GM13976 (cell line): ENCODE measurements around the gene SLCO6A1.
"Not testable (repeated sequence)": the region's sequence is repeated elsewhere in the genome, so short reads cannot be mapped to it uniquely, and the experiment has no call there.

Experiments used
- DNase-seq: peaks from one replicate; pipeline ENCODE4 v3.0.0; 2012; ENCODE audit warnings: low spot score
- in situ Hi-C: fragments of 300-500 bp; cut with MboI; formaldehyde crosslinking; loops from one replicate; pipeline ENCODE4 v1.12.0; 2022; ENCODE audit warnings: low sequenced_read_pairs, mixed read lengths, inconsistent platforms; ENCODE audit not compliant: unreplicated experiment
- TF ChIP-seq, protein P1 (sequence below): IDR thresholded peaks from 2 replicates; pipeline ENCODE4 v1.5.1; 2012; ENCODE audit warnings: borderline replicate concordance, mild to moderate bottlenecking; ENCODE audit not compliant: insufficient read depth; ENCODE audit errors: extremely low read depth, missing control alignments, control extremely low read depth

Gene SLCO6A1

DNA sequence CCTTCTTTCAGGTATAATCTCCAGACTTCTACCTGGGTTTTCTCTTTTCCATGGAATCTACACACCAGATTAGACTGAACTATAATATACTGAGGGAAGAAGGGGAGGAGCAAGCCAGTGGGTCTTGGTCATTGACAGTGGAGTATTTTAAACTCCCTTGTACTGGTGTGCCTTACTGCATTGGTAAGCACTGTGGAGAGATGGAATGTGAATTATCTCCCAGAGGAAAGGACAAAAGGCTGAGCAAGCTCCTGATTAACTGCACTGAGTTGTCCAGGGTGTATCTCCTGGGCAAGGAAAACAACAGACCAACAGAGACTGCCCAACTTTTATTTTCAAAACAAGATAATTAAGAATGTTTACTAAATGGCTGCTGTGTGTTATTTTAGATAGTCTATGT, 29.8 kb upstream of the SLCO6A1 start:
- TF ChIP-seq, protein P1, sequence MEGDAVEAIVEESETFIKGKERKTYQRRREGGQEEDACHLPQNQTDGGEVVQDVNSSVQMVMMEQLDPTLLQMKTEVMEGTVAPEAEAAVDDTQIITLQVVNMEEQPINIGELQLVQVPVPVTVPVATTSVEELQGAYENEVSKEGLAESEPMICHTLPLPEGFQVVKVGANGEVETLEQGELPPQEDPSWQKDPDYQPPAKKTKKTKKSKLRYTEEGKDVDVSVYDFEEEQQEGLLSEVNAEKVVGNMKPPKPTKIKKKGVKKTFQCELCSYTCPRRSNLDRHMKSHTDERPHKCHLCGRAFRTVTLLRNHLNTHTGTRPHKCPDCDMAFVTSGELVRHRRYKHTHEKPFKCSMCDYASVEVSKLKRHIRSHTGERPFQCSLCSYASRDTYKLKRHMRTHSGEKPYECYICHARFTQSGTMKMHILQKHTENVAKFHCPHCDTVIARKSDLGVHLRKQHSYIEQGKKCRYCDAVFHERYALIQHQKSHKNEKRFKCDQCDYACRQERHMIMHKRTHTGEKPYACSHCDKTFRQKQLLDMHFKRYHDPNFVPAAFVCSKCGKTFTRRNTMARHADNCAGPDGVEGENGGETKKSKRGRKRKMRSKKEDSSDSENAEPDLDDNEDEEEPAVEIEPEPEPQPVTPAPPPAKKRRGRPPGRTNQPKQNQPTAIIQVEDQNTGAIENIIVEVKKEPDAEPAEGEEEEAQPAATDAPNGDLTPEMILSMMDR = no peak
- in situ Hi-C loops = no loop called here
- no peak for DNase-seq

DNA sequence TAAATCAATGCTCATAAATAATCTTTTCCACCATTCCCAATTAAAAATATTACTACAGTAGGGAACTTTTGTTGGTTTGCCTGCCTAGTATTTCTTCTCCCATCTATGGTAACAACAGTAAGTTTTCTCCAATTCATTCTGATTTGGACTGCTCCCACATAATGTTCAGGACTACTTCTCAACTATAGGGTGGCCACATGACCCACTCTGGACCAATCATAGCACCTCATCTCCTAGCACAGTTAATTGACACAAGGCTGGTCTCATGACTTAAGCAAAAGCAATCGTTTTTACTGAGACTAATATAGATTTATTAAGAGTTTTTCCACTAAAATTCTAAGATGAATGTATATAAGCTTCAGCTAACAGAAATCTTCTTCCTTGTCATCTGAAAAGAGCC, 28.7 kb upstream of the SLCO6A1 start:
- TF ChIP-seq, protein P1 = no peak
- DNase-seq = no peak
- in situ Hi-C loops = no loop called here

DNA sequence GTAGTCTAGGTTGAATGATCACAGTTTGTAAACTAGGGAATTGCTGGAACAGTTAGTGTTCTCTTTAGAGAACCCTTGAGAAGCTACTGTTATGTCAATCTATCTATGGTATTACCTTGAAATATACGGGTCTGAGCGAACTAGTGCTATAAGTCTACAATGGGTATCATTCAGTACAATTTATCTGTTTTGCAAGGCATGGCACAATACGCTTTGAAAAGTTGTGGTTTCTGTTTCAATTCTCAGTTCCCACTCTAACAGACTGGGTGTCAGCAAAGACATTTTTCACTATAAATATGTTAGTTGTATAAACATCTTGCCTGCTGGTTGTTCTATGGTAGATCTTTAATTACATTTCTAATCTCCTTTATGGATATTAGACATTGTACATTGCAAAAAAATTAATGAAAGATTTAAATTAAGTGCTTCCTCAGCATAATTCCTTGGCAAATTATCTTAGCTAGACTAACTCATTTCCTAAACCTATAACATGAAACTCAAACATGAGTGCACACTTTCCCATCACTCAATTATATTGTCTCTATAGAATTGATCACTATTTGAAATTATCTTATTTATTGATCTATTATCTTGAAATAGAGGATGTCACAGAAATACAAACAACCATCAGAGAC, 24.9 kb upstream of the SLCO6A1 start:
- no peak for DNase-seq
- TF ChIP-seq, protein P1 = no peak
- in situ Hi-C loops = no loop called here

DNA sequence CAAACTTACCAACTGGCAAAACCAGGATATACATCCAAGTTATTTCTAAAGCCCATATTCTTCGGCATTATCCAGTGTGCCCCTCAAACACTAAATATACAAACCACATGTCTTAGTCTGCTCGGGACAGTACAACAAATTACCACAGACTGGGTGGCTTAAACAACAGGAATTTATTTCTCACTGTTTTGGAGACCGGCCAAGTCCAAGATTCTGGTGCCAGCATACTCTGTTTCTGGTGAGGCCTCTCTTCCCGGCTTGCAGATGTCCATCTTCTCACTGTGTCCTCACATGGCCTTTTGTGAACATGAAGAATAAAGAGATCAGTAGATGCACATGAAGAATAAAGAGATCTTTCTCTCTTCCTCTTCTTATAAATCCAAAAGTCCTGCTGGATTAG, 12.9 kb upstream of the SLCO6A1 start:
- in situ Hi-C loops = no loop called here
- DNase-seq = no peak
- TF ChIP-seq, protein P1 = no peak

DNA sequence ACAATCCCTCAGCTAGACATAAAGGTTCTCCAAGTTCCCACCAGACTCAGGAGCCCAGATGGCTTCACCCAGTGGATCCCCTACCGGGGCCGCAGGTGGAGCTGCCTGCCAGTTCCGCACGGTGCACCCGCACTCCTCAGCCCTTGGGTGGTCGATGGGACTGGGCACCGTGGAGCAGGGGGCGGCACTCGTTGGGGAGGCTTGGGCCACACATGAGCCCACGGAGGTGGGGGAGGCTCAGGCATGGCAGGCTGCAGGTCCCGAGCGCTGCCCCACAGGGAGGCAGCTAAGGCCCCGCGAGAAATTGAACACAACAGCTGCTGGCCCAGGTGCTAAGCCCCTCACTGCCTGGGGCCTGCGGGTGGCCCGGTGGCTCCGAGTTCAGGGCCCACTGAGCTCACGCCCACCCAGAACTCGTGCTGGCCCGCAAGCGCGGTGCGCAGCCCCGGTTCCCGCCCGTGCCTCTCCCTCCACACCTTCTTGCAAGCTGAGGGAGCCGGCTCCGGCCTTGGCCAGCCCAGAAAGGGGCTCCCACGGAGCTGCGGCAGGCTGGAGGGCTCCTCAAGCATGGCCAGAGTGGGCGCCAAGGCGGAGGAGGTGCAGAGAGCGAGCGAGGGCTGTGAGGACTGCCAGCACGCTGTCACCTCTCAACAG, 7.4 kb downstream of the SLCO6A1 start:
- DNase-seq, in situ Hi-C loops: not testable (repeated sequence)

DNA sequence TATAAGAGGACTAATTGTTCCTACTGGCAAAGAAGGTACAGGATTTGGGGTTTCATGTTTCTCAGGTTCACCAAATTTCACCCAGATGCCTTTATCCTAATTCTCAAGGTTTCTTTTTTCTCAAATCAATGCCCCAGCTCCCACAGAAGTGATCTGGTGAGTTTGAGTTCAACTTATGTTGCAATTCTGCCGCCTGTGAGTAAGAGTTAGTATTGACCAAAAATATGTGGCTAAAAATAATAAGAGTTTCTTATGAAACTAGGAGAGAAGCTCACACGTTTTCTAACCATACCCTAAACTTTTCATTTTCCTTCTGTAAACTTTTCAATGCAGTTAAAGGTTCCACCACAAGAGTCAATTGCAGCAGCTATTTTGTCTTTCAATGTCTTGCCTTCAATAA, 15.1 kb downstream of the SLCO6A1 start:
- in situ Hi-C loops = no loop called here
- no peak for DNase-seq
- TF ChIP-seq, protein P1 = no peak

DNA sequence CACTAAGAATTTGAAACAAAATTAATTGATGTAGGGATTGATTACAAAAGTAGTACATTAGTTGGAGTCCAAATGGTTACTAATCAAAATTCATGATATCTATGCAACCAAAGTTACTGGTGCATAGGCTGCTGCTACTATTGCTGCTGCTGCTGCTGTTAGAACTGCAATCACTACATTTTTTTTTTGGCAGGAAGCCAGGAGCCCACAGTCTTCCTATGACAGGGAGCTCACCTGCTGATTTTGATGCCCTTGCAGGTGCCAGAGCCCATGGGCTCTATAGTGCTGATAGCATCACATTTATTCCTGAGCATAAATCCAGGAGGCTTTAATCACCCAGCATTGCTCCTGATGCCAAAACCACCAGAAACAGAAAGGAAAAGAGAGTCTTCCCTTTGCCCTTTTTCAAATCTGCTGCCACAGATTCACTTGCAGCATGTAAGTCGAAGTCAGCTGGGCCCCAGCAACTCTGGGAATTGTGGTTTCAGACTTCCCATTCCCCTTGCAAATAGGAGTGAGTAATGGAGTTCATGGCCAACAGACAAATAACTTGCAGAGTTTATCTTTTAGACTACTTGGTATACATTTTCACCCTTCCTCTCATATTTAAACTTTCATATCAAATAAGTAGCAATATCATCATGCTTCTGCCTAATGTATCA, 17.6 kb downstream of the SLCO6A1 start:
- no peak for DNase-seq
- in situ Hi-C loops = no loop called here
- TF ChIP-seq, protein P1 = no peak
